GM19452 (cell line): Measurements from ENCODE around the gene DUSP10.

Source experiments
- ATAC-seq: cut with Tn5 transposase; IDR thresholded peaks from one replicate; pipeline ENCODE4 v1.9.1; 2021; ENCODE audit not compliant: unreplicated experiment

DUSP10 gene

GRCh38 chr1:221741703-221742554 is at the start of gene DUSP10:
Gene DUSP10, minus strand, starts transcription at chr1:221742089. Its CDS starts 2,345 bp downstream, at chr1:221739744.
- peak; percentile 80 for ATAC-seq

GRCh38 chr1:221788466-221788865 is 46.6 kb upstream of the DUSP10 start:
- no peak for ATAC-seq

GRCh38 chr1:221786647-221787046 is 44.8 kb upstream of the DUSP10 start:
- no peak for ATAC-seq

- ATAC-seq: no peak
These were observed 42.0 kb upstream of the DUSP10 start for GRCh38 chr1:221783936-221784335.

GRCh38 chr1:221783437-221783836 is 41.5 kb upstream of the DUSP10 start:
- ATAC-seq: no peak

GRCh38 chr1:221782970-221783369 is 41.1 kb upstream of the DUSP10 start:
- no peak for ATAC-seq

- ATAC-seq: no peak
These were observed 40.6 kb upstream of the DUSP10 start for GRCh38 chr1:221782477-221782876.

GRCh38 chr1:221781102-221781755 is 39.3 kb upstream of the DUSP10 start:
- no peak for ATAC-seq

- ATAC-seq: no peak
These were observed 38.3 kb upstream of the DUSP10 start for GRCh38 chr1:221780175-221780574.

GRCh38 chr1:221779771-221780170 is 37.9 kb upstream of the DUSP10 start:
- ATAC-seq: no peak

- peak; percentile 22 for ATAC-seq
These were observed 36.8 kb upstream of the DUSP10 start for GRCh38 chr1:221778535-221779142.

- peak; percentile 38 for ATAC-seq
These were observed 36.2 kb upstream of the DUSP10 start for GRCh38 chr1:221778125-221778524.

GRCh38 chr1:221777431-221778072 is 35.7 kb upstream of the DUSP10 start:
- ATAC-seq: peak; percentile 71

GRCh38 chr1:221776495-221777301 is 34.8 kb upstream of the DUSP10 start:
- ATAC-seq: peak; percentile 38

GRCh38 chr1:221775206-221775605 is 33.3 kb upstream of the DUSP10 start:
- ATAC-seq: no peak

GRCh38 chr1:221774054-221774842 is 32.4 kb upstream of the DUSP10 start:
- ATAC-seq: no peak

GRCh38 chr1:221773383-221773782 is 31.5 kb upstream of the DUSP10 start:
- no peak for ATAC-seq

- ATAC-seq: no peak
These were observed 30.2 kb upstream of the DUSP10 start for GRCh38 chr1:221772117-221772516.

- ATAC-seq: no peak
These were observed 26.7 kb upstream of the DUSP10 start for GRCh38 chr1:221768444-221769066.
